Esophagus squamous epithelium (tissue), 4 donors: ENCODE results near the gene LRP2BP.

Experiments
- CTCF ChIP-seq, 6 experiments: fragments of 450-650 bp in 4 of 6; fragments of 200-600 bp in 2 of 6; sonication (generic) in 2 of 6; IDR thresholded peaks; one replicate each; pipeline ENCODE4 v1.5.1; 2016 to 2019; ENCODE audit warnings: antibody characterized with exemption in 6 of 6, mild to moderate bottlenecking in 4 of 6, moderate library complexity in 4 of 6
- POLR2A ChIP-seq, 4 donors: fragments of 450-650 bp; IDR thresholded peaks; one replicate each; pipeline ENCODE4 v1.6.1; 2017; ENCODE audit warnings: antibody characterized with exemption in 4 of 4, mild to moderate bottlenecking in 4 of 4, moderate library complexity in 3 of 4

DNA sequence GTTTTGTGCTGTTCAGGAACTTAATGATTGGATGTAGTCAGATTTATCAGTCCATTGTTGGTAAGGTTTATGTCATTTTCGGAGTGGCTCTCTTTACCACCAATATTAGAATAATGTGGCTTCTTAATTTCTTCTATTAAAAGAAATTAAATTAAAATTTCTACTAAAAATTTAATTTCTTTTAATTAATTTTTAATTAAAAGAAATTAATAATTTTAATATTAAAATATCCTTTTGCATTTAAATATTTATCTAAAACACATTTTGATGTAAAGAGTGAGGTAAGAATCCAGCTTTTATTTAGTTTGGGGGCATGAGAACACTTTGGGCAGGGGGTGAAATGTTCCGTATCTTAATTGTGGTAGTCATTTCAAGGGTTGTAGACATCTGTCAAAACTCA, 45.8 kb upstream of the LRP2BP start:
- no peak for TF ChIP-seq POLR2A (IDR thresholded peaks at IDR 0.05)
- TF ChIP-seq CTCF (IDR thresholded peaks at IDR 0.05), result no peak
